BJ (cell line): ENCODE measurements around the gene CEND1. TPM values are rescaled to one million over a fixed set of nuclear protein-coding genes. Genes with fewer than 3 reads are reported as not detected.

Experiments
- CTCF ChIA-PET: fragments of 350-600 bp; formaldehyde crosslinking; extraction: SDS; loops from one replicate; lab custom pipeline; 2021; ENCODE audit warnings: antibody characterized with exemption, inconsistent platforms; lab: Yijun Ruan, JAX
- POLR2A ChIA-PET: fragments of 300-600 bp; sonication (Branson Sonifier 250); formaldehyde crosslinking; extraction: SDS; loops from one replicate; lab custom pipeline; 2021; ENCODE audit warnings: antibody characterized with exemption; lab: Charles Lee
- DNase-seq: peaks from one replicate; pipeline ENCODE4 v3.0.0-alpha.2; 2011; ENCODE audit warnings: low read depth
- H3K27me3 ChIP-seq: 2 replicates; pipeline ENCODE4 v1.6.0; 2011; ENCODE audit warnings: low read length; ENCODE audit not compliant: control insufficient read depth, insufficient read depth
- H3K36me3 ChIP-seq: 2 replicates; pipeline ENCODE4 v1.5.1; 2011; ENCODE audit warnings: low read length; ENCODE audit not compliant: control insufficient read depth, insufficient read depth
- H3K4me3 ChIP-seq: 2 replicates; pipeline ENCODE4 v1.5.1; 2011; ENCODE audit warnings: low read depth, mild to moderate bottlenecking, control low read depth, low read length
- CTCF ChIP-seq: IDR thresholded peaks from 2 replicates; pipeline ENCODE4 v1.5.1; 2011; ENCODE audit warnings: low read depth, mild to moderate bottlenecking, control low read depth, inconsistent platforms, low read length, moderate library complexity; ENCODE audit not compliant: insufficient read depth
- polyA plus RNA-seq: library from polyadenylated mRNA; depleted of rRNA; stranded (reverse); fragments of >200 nt; gene quantifications from 2 replicates; pipeline ENCODE4 v1.2.3, GENCODE V29; 2011

Gene CEND1
- polyA plus RNA-seq, 1 experiment: 0.23 TPM

GRCh38 chr11:824942-825341 lies 35.1 kb upstream of the CEND1 start:
- no peak for DNase-seq
- no peak for TF ChIP-seq CTCF
- Histone ChIP-seq H3K27me3 (no peaks in the 10 kb centered on the region), H3K4me3 (no peak overlapping the region), H3K36me3 (peaks cover 30% of the 10 kb centered on the region)
- ChIA-PET CTCF (no interaction called here), POLR2A (no interaction called here)

GRCh38 chr11:824292-824880 lies 34.5 kb upstream of the CEND1 start:
- no peak for TF ChIP-seq CTCF
- CTCF ChIA-PET: no interaction called here
- peaks cover 30% of the 10 kb centered on the region for H3K36me3 ChIP-seq
- POLR2A ChIA-PET: no interaction called here
- H3K27me3 ChIP-seq: no peaks in the 10 kb centered on the region
- no peak for DNase-seq
- no peak overlapping the region for H3K4me3 ChIP-seq

GRCh38 chr11:823441-824291 lies 33.8 kb upstream of the CEND1 start:
- no peak for DNase-seq
- no peaks in the 10 kb centered on the region for H3K27me3 ChIP-seq
- POLR2A ChIA-PET: no interaction called here
- CTCF ChIA-PET: interaction anchor here (0.8 kb wide), 1 partner anchor 9 kb away, joined by 4 read pairs; no protein-coding TSS in a partner anchor
- H3K36me3 ChIP-seq: peaks cover 30% of the 10 kb centered on the region
- no peak for TF ChIP-seq CTCF
- no peak overlapping the region for H3K4me3 ChIP-seq

GRCh38 chr11:821512-822371 lies 31.9 kb upstream of the CEND1 start:
- H3K36me3 ChIP-seq: peaks cover 30% of the 10 kb centered on the region
- TF ChIP-seq CTCF: no peak

More at GRCh38 chr11:821512-822371, 31.9 kb upstream of the CEND1 start:
- H3K27me3 ChIP-seq: no peaks in the 10 kb centered on the region
- DNase-seq: no peak
- H3K4me3 ChIP-seq: peak overlapping the region; percentile 83; the same call in 1 of the 2 replicates
- ChIA-PET POLR2A (interaction anchor here (0.5 kb wide), 1 partner anchor 35 kb away, joined by 3 read pairs; no protein-coding TSS in a partner anchor), CTCF (interaction anchor here (0.8 kb wide), 1 partner anchor 230 kb away, joined by 3 read pairs; no protein-coding TSS in a partner anchor)
